Right cardiac atrium (tissue), 5 donors: Measurements from ENCODE around the gene PTAFR. TPM values are rescaled to one million over a fixed set of nuclear protein-coding genes. Genes with fewer than 3 reads are reported as not detected.

Experiments
- ATAC-seq, 2 donors: fragments of 200-7000 bp; cut with Tn5 transposase; one replicate each; pipeline versions ENCODE4 v1.8.0 to v1.9.1; 2020; ENCODE audit warnings: moderate library complexity in 2 of 2, mild to moderate bottlenecking in 1 of 2
- DNase-seq, 3 donors: peaks; one replicate each; pipeline ENCODE4 v3.0.0-alpha.2; 2020
- H3K27ac ChIP-seq: one replicate; pipeline ENCODE4 v1.5.1; 2013; ENCODE audit warnings: mild to moderate bottlenecking, low read length, control low read depth, moderate library complexity
- H3K27me3 ChIP-seq: one replicate; pipeline ENCODE4 v1.6.1; 2013; ENCODE audit not compliant: control insufficient read depth, insufficient read depth
- H3K4me1 ChIP-seq: one replicate; pipeline ENCODE4 v1.6.1; 2013; ENCODE audit warnings: low read length; ENCODE audit not compliant: control insufficient read depth, insufficient read depth
- H3K4me3 ChIP-seq: one replicate; pipeline ENCODE4 v1.5.1; 2013; ENCODE audit warnings: low read length, control low read depth
- H3K9me3 ChIP-seq: one replicate; pipeline ENCODE4 v1.6.1; 2013; ENCODE audit warnings: low read length; ENCODE audit not compliant: control insufficient read depth
- WGBS: extraction: QIAGEN DNeasy Blood & Tissue Kit; methylation state at CpG from one replicate; pipeline ENCODE4 v1.1.7; 2013; 5-methylcytosine and 5-hydroxymethylcytosine counted together
- intact Hi-C, 4 donors: fragments of 100-400 bp; cut with DNase I; formaldehyde crosslinking; loops; one replicate each; pipeline versions ENCODE4 v1.11.0 to v1.14.0; 2022 to 2023
- polyA plus RNA-seq: library from polyadenylated mRNA; stranded (reverse); fragments of 200-250 nt; gene quantifications from one replicate; pipeline ENCODE4 v1.2.3, GENCODE V29; 2013
- total RNA-seq, 4 donors: library from RNA; stranded (reverse); fragmentation: NEBNext Ultra II Directional; extraction: Animal tissue kit (Norgen Biotek cat#: 25700); gene quantifications; one replicate each; pipeline ENCODE4 v1.2.1, GENCODE V29; 2021
- donor health status: healthy with polysubstance abuse.
- donor health status: DM: no; HTN: yes; CAD: no.
- donor health status: DM: no; HTN: no; CAD: no.
- donor health status: DM: no; HTN: yes; CAD: no; lungs with severe emphysema.
- donor health status: DM: yes; HTN: yes; CAD: no.

PTAFR gene
- total and polyA plus RNA-seq, 5 donors, result 0.52 to 3.6 (median 2.6) TPM

DNA sequence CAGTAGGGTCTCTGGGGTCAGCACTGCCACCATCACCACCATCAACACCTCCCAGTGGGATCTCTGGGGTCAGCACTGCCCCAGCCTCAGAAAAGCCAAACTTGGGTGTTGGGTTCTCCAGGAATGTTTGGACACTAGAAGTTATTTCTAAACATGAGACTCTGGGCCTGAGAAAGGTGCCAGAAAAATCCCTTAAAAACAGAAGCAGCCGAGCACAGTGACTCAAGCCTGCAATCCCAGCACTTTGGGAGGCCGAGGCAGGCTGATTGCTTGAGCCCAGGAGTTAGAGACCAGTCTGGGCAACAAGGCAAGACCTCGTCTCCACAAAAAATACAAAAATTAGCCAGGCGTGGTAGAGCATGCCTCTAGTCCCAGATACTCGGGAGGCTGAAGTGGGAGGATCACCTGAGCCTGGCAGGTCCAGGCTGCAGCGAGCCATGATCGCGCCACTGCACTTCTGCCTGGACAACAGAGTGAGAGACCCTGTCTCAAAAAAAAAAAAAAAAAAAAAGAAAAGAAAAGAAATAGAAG, 470 bp downstream of the PTAFR start:
- ATAC-seq, result no peak
- DNase-seq, result peak in 1 of 3 donors; percentile 37
- H3K4me1 ChIP-seq, result no peaks in the 10 kb centered on the region
- no peak overlapping the region for H3K4me3 ChIP-seq
- WGBS, result 79% methylated on average over 8 of the region's 8 CpGs
- H3K27ac ChIP-seq, result no peak overlapping the region
- no peaks in the 10 kb centered on the region for H3K9me3 ChIP-seq
- no peaks in the 10 kb centered on the region for H3K27me3 ChIP-seq
- intact Hi-C loops, result no loop called here

DNA sequence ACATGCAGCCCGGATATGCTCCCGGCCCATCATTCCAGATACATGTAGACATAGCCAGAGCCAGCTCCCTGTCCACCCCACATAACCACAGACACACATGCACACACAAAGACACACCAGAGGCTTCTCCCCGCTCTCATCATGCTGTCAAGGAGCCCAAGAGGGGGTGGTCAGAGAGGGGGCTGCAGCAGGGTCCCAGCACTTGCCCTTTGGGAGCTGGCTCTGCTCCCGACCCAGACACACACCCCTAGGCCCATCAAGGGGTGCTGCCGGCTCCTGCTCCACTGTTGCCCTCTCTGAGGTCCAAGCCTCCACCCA, 2.6 kb downstream of the PTAFR start:
- ATAC-seq (peak; percentile 11 to 24), DNase-seq (peak in 1 of 3 donors; percentile 51)
- H3K9me3 ChIP-seq, result no peaks in the 10 kb centered on the region
- H3K4me3 ChIP-seq, result no peak overlapping the region
- H3K27me3 ChIP-seq, result no peaks in the 10 kb centered on the region
- intact Hi-C loops, result no loop called here
- H3K27ac ChIP-seq, result peak overlapping the region; percentile 15
- H3K4me1 ChIP-seq, result no peaks in the 10 kb centered on the region
- WGBS, result 50% methylated on average over 5 of the region's 5 CpGs

DNA sequence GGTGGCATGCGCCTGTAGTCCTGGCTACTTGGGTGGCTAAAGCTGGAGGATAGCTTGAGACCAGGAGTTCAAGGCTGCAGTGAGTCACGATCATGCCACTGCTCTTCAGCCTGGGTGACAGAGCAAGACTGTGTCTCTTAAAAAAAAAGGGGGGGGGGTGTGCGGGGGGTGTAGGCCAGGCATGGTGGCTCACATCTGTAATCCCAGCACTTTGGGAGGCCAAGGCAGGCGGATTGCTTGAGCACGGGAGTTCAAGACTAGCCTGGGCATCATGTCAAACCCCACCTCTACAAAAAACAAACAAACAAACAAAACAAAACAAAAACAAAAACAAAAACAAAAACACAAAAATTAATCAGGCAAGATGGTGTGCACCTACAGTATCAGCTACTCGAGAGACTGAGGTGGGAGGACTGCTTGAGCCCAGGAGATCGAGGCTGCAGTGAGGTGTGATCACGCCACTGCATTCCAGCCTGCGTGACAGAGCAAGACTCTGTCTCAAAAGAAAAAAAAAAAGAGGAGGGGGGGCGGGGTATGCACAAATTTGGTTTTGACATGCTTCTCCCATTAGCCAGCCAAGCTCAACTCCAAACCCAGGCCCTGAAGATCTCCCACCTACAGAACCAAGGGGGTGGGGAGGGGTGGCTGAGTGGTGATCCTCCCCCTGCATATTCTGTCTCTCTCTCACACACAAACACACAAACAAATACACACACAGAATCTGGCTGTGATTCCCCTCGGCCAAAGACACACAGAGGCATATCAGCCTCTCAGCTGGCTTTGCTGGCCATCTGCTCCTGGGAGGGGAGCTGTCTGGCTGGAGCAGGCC, 3.1 kb downstream of the PTAFR start:
- intact Hi-C loops, result no loop called here
- Histone ChIP-seq H3K4me3 (no peak overlapping the region), H3K27ac (peak overlapping the region; percentile 15), H3K27me3 (no peaks in the 10 kb centered on the region), H3K9me3 (no peaks in the 10 kb centered on the region), H3K4me1 (no peaks in the 10 kb centered on the region)
- ATAC-seq (no peak), DNase-seq (peak in 1 of 3 donors; percentile 28)
- WGBS, result 49% methylated on average over 11 of the region's 11 CpGs

DNA sequence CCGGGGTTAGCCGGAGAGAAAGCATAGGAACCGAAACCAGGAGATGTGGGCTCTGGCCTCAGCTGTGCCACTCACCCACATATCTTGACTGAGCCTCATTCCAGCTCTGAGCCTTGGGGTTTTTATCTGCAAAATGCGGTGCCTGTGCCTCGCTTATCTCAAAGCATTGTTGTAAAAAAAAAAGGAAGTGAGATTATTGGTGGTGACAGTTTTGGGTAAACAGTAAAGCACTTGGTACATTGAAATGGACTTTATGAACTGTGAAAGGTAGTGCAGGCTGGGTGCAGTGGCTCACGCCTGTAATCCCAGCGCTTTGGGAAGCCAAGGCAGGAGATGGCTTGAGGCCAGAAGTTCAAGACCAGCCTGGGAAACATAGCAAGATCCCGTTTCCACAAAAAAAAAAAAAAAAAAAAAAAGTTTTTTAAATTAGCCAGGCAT, 3.8 kb downstream of the PTAFR start:
- intact Hi-C loops, result no loop called here
- no peaks in the 10 kb centered on the region for H3K9me3 ChIP-seq
- H3K4me1 ChIP-seq, result no peaks in the 10 kb centered on the region
- no peaks in the 10 kb centered on the region for H3K27me3 ChIP-seq
- 12% methylated on average over 8 of the region's 8 CpGs for WGBS
- ATAC-seq (peak; percentile 69), DNase-seq (peak in 2 of 3 donors; percentile 40 to 55)
- H3K27ac ChIP-seq, result no peak overlapping the region
- no peak overlapping the region for H3K4me3 ChIP-seq

DNA sequence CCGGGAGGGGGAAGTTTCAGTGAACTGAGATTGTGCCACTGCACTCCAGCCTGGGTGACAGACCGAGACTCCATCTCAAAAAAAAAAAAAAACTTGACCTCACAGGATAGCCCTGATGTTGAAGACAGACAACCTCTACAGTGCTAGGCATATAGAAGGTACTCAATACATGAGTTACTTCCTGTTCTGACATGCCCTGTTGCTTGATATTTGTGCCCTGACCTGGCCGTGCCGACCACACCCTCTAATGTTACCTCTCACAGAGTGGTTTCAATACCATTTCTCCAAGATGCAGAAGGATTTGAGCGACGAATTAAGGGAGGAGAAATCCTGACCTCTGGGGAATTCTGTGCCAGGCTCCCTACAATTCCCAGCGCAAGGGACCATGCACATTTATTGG, 5.2 kb downstream of the PTAFR start:
- WGBS, result 90% methylated on average over 7 of the region's 7 CpGs
- DNase-seq (peak in 1 of 3 donors; percentile 0), ATAC-seq (no peak)
- Histone ChIP-seq H3K9me3 (no peaks in the 10 kb centered on the region), H3K27me3 (no peaks in the 10 kb centered on the region), H3K4me3 (no peak overlapping the region), H3K27ac (no peak overlapping the region), H3K4me1 (no peaks in the 10 kb centered on the region)
- intact Hi-C loops, result no loop called here

DNA sequence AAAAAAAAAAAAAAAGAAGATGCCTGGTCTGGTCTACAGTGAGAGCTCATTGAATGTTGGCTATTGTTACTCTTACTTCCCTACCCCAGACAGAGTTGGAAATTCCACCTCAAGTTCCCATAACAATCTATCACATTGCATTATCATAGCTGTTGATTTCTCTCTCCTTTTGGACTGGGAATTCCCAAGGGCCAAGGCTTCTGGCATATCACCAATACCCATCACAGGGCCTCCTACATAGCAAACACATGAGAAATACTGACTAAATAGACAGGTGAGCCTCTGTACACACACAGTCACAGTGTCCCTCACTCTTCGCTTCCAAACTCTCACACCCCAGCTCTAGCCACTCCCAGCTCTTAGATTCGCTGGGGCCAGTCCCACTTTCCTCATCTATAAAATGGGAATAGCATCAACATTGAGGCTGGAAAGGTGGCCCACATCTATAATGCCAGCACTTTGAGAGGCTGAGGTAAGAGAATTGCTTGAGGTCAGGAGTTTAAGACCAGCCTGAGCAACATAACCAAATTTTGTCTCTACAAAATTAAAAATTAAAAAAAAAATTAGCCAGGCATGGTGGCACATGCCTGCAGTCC, 6.4 kb downstream of the PTAFR start:
- intact Hi-C loops, result no loop called here
- WGBS, result 97% methylated on average over 2 of the region's 2 CpGs

DNA sequence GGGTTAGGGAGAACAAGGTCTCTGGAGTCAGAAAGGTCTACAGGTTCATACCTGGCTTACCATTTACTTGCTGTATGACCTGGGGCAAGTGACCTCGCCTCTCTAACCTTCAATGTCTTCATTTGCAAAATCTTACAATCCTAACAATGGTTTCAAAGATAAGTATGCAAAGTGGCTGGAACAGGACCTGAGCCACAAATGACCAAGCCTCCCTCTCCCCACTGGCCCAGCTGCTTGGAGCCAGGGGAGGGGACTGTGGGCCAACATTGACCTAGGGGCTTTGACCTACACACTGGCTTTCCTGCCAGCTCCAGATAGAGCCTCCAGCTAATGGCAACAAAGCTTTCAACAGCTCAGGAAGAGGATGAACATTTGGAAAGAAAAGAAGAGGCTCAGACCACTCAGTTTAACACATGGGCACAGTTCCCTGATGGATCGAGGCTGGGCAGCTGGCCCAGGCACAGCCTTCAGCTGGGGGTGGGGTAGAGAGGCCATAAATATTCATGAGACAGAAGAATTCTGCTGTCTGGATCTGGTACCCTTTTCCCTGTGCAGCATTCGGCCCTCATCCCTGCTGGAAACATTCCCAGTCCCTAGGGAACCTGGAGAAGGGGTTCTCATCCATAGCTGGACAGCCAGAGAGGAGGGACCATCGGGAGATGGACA, 12.9 kb downstream of the PTAFR start:
- H3K4me1 ChIP-seq, result no peaks in the 10 kb centered on the region
- DNase-seq, result peak in 1 of 3 donors; percentile 45
- no peak overlapping the region for H3K4me3 ChIP-seq
- H3K27me3 ChIP-seq, result no peaks in the 10 kb centered on the region
- ATAC-seq, result peak; percentile 24 to 46
- H3K27ac ChIP-seq, result no peak overlapping the region
- H3K9me3 ChIP-seq, result no peaks in the 10 kb centered on the region
- intact Hi-C loops, result no loop called here
- 43% methylated on average over 4 of the region's 4 CpGs for WGBS

More for the DNA sequence above, 6.4 kb downstream of the PTAFR start:
- no peaks in the 10 kb centered on the region for H3K9me3 ChIP-seq
- ATAC-seq, result no peak
- H3K4me3 ChIP-seq, result no peak overlapping the region
- no peaks in the 10 kb centered on the region for H3K4me1 ChIP-seq
- H3K27me3 ChIP-seq, result no peaks in the 10 kb centered on the region
- DNase-seq, result peak in 1 of 3 donors; percentile 4
- no peak overlapping the region for H3K27ac ChIP-seq

DNA sequence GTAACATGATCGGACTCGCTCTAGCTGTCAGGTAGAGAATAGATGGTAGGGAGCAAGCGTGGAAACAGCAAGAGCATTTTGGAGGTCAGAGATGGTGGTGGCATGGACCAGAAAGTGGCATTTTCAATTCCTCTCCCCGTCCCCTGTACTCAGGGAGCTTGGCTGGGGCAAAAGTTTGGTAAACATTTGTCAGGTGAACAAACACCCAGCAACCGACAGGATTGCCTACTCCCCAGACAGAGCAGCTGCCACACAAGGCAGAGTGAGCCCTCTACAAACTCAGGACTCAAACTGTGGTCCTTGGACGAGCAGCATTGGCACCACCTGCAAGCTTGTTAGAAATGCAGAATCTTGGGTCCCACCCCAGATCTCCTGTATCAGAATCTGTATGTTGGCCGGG, 14.3 kb downstream of the PTAFR start:
- intact Hi-C loops, result no loop called here
- no peak for DNase-seq

DNA sequence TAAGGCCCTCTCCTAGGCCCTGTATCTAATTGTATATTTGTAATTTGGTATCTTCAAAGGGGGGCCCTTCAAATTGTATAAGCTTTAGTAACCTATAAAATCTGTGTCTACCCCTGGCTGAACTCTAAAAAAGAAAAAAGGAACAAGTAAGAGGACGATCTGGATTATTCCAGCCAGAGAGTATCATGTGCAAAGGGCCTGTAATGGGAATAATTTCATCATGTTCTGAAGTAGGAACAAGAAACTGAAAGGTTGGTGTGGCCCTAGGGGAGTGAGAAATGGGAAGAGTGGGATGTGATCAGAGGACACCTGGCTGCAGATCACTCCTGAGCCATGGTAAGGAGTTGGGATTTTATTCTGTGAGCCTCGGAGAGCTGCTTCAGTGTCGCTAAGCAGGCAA, 14.7 kb downstream of the PTAFR start:
- Histone ChIP-seq H3K9me3 (no peaks in the 10 kb centered on the region), H3K4me1 (no peaks in the 10 kb centered on the region), H3K4me3 (no peak overlapping the region), H3K27ac (no peak overlapping the region), H3K27me3 (no peaks in the 10 kb centered on the region)
- ATAC-seq (no peak), DNase-seq (no peak)
- 92% methylated on average over 3 of the region's 3 CpGs for WGBS
- intact Hi-C loops, result no loop called here

More for the DNA sequence above, 14.3 kb downstream of the PTAFR start:
- Histone ChIP-seq H3K27ac (no peak overlapping the region), H3K9me3 (no peaks in the 10 kb centered on the region), H3K27me3 (no peaks in the 10 kb centered on the region), H3K4me1 (no peaks in the 10 kb centered on the region), H3K4me3 (no peak overlapping the region)
- WGBS, result 92% methylated on average over 7 of the region's 7 CpGs
- ATAC-seq, result no peak

DNA sequence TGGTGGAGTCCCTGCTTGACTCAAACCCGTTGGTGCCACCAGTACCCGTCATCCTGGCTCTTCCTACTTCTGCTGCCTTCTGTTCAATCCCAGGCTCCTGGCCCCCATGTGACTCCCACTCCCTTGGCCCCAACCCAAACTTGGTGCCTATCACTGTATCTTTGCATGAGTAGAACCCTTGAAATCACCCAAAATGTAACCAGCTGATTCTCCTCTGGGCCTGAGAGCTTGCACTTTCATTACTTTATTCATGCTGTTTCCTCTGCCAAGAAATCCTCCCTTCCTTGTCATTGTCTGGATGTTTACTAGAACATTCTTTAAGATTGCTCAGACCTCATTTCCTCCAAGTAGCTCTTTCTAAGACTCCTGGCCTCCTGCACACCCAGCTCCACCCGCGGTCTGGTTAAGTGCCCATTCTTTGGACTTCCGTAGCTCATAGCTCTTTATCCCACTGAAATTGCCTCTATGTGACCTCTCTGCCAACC, 15.7 kb downstream of the PTAFR start:
- no peaks in the 10 kb centered on the region for H3K4me1 ChIP-seq
- H3K4me3 ChIP-seq, result no peak overlapping the region
- DNase-seq (peak; percentile 46 to 70 (median 57)), ATAC-seq (peak; percentile 76 to 92)
- intact Hi-C loops, result no loop called here
- no peaks in the 10 kb centered on the region for H3K27me3 ChIP-seq
- no peaks in the 10 kb centered on the region for H3K9me3 ChIP-seq
- 55% methylated on average over 5 of the region's 5 CpGs for WGBS
- peak overlapping the region; percentile 47 for H3K27ac ChIP-seq

DNA sequence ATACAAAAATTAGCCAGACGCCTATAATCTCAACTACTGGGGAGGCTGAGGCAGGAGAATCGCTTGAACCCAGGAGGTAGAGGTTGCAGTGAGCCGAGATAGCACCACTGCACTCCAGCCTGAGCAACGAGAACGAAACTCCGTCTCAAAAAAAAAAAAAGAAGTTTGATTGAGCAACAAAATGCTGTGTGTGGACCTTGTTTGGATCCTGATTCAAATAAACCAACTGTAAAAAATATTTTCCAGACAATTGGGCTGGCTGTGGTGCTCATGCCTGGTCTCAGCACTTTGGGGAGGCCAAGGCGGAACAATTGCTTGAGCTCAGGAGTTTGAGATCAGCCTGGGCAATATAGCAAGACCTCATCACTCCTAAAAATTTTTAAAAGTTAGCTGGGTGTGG, 16.8 kb downstream of the PTAFR start:
- intact Hi-C loops, result no loop called here
- no peak overlapping the region for H3K27ac ChIP-seq
- H3K9me3 ChIP-seq, result no peaks in the 10 kb centered on the region
- DNase-seq (peak in 1 of 3 donors; percentile 16), ATAC-seq (no peak)
- 88% methylated on average over 7 of the region's 7 CpGs for WGBS
- H3K4me1 ChIP-seq, result no peaks in the 10 kb centered on the region
- H3K27me3 ChIP-seq, result no peaks in the 10 kb centered on the region
- no peak overlapping the region for H3K4me3 ChIP-seq
